HUES48 (cell line): Measurements from ENCODE around the gene FLCN.

Experiments used
- H3K27ac ChIP-seq: one replicate; pipeline ENCODE4 v1.7.0; 2013; ENCODE audit warnings: low read depth, low read length, inconsistent platforms
- H3K27me3 ChIP-seq: 2 replicates; pipeline ENCODE4 v1.6.1; 2013; ENCODE audit warnings: mild to moderate bottlenecking, low read length; ENCODE audit not compliant: control insufficient read depth, insufficient read depth
- H3K36me3 ChIP-seq: 2 replicates; pipeline ENCODE4 v1.6.1; 2013; ENCODE audit warnings: low read length; ENCODE audit not compliant: control insufficient read depth, insufficient read depth
- H3K4me1 ChIP-seq: 2 replicates; pipeline ENCODE4 v1.6.1; 2013; ENCODE audit warnings: mild to moderate bottlenecking, low read length; ENCODE audit not compliant: control insufficient read depth, insufficient read depth
- H3K4me3 ChIP-seq: 2 replicates; pipeline ENCODE4 v1.5.1; 2013; ENCODE audit warnings: mild to moderate bottlenecking, low read depth, low read length
- H3K9ac ChIP-seq: 2 replicates; pipeline ENCODE4 v1.6.1; 2013; ENCODE audit warnings: mild to moderate bottlenecking, low read depth, low read length, moderate library complexity
- H3K9me3 ChIP-seq: 2 replicates; pipeline ENCODE4 v1.6.1; 2013; ENCODE audit warnings: low read length; ENCODE audit not compliant: control insufficient read depth, insufficient read depth

FLCN gene

DNA sequence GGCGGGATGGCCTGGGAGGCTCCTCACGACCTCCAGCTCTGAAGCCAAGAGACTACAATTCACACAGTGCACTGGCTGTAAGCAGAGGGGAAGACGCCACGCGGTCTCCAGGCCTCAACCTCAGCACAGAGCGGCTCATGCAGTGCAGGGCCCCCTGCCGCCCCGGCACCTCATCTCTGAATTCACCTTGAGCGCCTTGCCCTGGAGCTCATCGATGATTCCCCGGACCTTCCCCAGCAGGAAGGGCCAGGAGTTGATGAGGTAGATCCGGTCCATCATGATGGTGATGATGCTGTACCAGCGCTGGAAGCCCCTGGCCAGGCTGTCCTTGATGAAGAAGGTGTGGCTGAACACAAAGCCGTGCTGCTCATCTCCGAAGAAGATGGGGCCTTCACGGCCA lies 13.2 kb downstream of the FLCN start:
- Histone ChIP-seq H3K36me3 (peaks cover 95% of the 10 kb centered on the region), H3K27me3 (no peaks in the 10 kb centered on the region), H3K9me3 (no peaks in the 10 kb centered on the region), H3K4me1 (no peaks in the 10 kb centered on the region), H3K27ac (no peak overlapping the region), H3K4me3 (no peak overlapping the region), H3K9ac (no peak overlapping the region)

DNA sequence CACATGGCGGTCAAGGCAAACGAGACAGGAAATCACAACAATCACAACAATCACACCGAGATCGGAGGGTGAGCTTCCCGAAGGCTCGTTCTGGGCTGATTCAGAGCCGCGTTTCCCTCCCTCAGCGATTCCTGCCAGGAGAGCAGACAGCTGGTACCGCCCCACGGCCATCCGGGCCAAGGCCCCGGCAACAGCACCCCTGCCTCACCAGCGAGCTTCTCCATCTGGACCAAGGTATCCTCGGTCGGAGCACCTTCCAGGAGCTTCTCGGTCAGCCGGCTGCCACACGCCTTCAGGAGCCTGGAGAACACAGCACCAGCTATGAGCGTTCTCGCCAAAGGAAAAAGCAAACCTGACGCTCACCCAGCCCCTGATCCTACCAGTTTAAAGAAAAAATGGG lies 15.6 kb downstream of the FLCN start:
- Histone ChIP-seq H3K36me3 (peaks cover 95% of the 10 kb centered on the region), H3K9me3 (no peaks in the 10 kb centered on the region), H3K27ac (no peak overlapping the region), H3K4me3 (no peak overlapping the region), H3K4me1 (no peaks in the 10 kb centered on the region), H3K27me3 (no peaks in the 10 kb centered on the region), H3K9ac (no peak overlapping the region)

DNA sequence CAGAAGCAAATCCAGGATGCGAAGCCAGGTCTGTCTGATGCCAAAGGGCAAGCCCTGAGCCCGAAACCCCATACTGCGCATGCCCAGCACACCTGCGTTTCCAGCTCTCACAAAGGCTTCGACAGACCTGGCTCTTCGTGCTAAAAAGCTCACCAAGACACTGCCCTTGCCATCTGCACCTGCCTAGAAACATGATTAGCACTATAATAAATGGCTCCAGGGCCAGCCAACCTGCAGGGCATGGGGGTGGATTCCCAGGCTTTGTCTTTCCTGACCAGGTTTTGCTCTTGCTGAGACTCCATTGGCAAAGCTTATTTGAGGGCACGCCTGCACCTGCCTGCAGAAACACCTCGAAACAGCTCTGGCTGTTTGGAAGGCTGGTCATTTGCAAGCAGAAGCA lies 16.4 kb downstream of the FLCN start:
- Histone ChIP-seq H3K27ac (no peak overlapping the region), H3K4me3 (no peak overlapping the region), H3K9ac (no peak overlapping the region), H3K36me3 (peaks cover 95% of the 10 kb centered on the region), H3K27me3 (no peaks in the 10 kb centered on the region), H3K4me1 (no peaks in the 10 kb centered on the region), H3K9me3 (no peaks in the 10 kb centered on the region)

DNA sequence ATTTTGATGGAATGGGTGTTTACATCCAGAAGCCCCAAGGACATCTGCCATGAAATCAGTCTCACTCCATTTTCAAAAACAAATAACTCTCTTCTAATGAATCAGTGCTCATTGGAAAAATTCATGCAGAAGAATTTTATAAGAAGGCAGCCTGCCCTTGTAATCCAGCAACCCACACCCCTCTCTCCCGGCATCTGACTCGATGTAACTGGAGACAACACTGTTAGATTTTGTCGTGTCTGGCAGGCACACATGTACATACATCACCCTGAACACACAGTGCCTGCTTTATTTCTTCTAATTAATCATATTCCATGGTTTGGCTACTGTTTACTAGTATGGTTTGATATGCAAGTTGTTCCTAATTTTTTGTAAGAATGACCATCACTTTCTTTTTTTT lies 19.0 kb downstream of the FLCN start:
- no peaks in the 10 kb centered on the region for H3K9me3 ChIP-seq
- H3K4me3 ChIP-seq, result no peak overlapping the region
- no peak overlapping the region for H3K27ac ChIP-seq
- no peaks in the 10 kb centered on the region for H3K27me3 ChIP-seq
- peaks cover 92% of the 10 kb centered on the region for H3K36me3 ChIP-seq
- no peak overlapping the region for H3K9ac ChIP-seq
- no peaks in the 10 kb centered on the region for H3K4me1 ChIP-seq

DNA sequence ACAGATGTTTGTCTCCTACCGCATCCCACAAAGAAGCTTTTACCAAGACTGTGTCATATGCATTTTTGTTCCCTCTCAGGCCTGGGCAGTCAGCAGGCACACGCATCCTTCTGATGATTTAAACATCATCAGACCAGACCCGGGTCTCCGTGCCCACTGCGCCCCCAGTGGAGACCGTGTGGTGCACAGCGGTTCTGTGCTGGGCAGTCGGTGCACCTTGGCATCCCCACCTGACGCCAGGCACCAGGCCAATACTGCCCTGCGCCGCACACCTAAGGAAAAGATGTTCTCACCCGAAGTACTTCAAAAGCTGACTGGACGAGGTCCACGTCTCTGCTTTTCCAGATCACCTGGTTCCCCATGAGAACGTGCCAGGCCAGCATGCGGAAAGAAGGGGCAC lies 20.2 kb downstream of the FLCN start:
- Histone ChIP-seq H3K27me3 (no peaks in the 10 kb centered on the region), H3K4me1 (no peaks in the 10 kb centered on the region), H3K27ac (no peak overlapping the region), H3K4me3 (no peak overlapping the region), H3K36me3 (peaks cover 84% of the 10 kb centered on the region), H3K9ac (no peak overlapping the region), H3K9me3 (no peaks in the 10 kb centered on the region)

DNA sequence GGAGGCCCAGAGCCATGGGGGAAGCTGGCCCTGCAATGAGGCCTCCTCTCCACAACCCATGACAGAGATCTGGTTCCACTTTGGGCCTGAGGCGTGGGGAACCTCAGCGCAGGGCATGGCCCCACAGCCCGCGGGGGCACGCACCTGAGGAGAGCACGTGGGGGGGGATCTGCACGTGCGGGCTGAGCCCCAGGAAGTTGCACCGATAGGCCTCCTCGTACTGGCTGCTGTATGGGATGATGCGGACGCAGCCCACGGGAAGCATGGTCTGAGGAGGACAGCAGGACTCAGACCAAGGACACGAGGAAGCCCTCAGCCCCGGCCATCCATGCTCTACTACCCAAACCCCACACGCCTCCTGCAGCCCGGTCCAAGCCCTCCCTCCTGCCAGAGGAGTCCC lies 20.7 kb downstream of the FLCN start:
- H3K36me3 ChIP-seq, result peaks cover 79% of the 10 kb centered on the region

DNA sequence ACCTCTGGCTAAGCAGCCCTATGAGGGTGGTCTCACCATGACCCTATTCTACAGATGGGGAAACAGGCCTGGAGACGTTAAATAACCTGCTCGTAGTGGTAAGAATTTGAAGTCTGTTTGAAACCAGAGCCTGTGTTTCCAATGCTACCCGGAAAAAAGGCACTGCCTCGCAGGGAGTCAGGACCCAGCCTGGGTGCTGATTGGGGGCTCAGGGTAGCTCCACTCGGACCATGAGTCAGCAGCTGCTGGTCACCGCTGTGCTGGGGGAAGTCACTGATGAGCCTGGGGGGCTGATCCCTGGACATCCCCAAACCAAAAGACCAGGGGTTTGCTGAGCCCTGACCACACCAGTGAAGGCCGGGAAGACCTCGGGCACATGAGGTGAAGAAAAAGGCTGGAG lies 21.4 kb downstream of the FLCN start:
- no peaks in the 10 kb centered on the region for H3K27me3 ChIP-seq
- peaks cover 72% of the 10 kb centered on the region for H3K36me3 ChIP-seq
- no peak overlapping the region for H3K9ac ChIP-seq
- no peaks in the 10 kb centered on the region for H3K4me1 ChIP-seq
- no peaks in the 10 kb centered on the region for H3K9me3 ChIP-seq
- no peak overlapping the region for H3K27ac ChIP-seq
- H3K4me3 ChIP-seq, result no peak overlapping the region

More for the DNA sequence above, 20.7 kb downstream of the FLCN start:
- Histone ChIP-seq H3K4me3 (no peak overlapping the region), H3K27ac (no peak overlapping the region), H3K4me1 (no peaks in the 10 kb centered on the region), H3K9ac (no peak overlapping the region), H3K9me3 (no peaks in the 10 kb centered on the region), H3K27me3 (no peaks in the 10 kb centered on the region)

DNA sequence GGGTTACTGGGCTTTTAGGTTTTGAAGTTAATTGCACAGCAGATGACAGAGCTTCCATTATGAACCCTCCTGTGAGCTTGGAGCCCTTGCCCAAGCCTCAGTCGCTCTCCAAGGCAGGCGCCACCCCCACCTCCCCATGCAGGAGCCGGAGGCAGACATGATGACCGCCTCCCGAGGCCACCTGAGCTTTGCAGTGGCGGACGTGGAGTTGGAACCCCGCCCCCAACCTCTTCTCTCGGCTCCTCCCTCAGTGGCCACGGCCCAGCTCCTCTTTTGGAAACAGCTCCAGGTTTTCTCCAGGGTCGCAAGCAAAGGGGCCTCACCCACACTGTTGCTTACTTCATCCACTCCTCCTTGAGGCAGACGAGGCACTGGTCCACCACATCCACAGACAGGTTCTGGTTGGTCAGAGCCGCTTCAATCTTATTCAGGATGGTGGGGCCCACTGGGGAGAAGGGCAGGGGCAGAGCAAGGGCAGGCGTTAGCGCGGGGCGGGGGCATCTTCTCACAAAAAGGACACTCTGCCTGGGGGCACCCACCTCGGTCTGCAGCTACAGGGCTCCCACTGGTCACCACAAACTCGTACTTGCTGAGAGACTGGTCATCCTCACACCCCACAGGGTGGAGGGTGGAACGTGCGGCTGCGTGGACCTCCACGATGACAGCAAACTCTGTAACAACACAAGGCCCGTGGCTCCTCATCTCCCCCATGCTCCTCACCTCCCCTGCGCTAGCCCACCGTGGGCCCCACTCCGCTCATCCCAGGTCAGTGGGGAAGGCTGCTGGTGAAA lies 22.1 kb downstream of the FLCN start:
- H3K4me3 ChIP-seq, result no peak overlapping the region
- no peak overlapping the region for H3K9ac ChIP-seq
- no peaks in the 10 kb centered on the region for H3K27me3 ChIP-seq

DNA sequence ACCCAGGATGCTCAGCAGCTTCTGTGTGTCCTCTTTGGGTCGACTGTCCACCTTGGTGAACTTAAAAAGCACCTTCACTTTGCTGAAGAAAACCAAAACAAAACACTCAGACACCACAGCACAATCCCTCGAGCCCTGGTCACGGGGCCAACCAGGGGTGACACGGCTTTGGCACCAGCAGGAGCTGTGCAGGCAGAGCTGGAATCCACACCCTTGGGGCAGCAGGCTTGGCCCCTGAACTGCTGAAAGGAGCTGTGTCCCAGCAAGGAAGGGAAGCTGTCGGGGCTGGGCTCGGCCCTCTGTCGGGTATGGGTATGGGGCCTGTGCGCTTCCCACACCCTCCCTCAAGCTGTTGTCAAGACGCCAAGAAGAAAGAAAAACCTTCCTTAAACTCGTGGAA lies 23.2 kb downstream of the FLCN start:
- no peaks in the 10 kb centered on the region for H3K27me3 ChIP-seq
- H3K9me3 ChIP-seq, result no peaks in the 10 kb centered on the region
- peaks cover 58% of the 10 kb centered on the region for H3K36me3 ChIP-seq
- H3K4me3 ChIP-seq, result no peak overlapping the region
- no peak overlapping the region for H3K27ac ChIP-seq
- no peak overlapping the region for H3K9ac ChIP-seq
- no peaks in the 10 kb centered on the region for H3K4me1 ChIP-seq

More for the DNA sequence above, 22.1 kb downstream of the FLCN start:
- Histone ChIP-seq H3K9me3 (no peaks in the 10 kb centered on the region), H3K36me3 (peaks cover 65% of the 10 kb centered on the region), H3K27ac (no peak overlapping the region), H3K4me1 (no peaks in the 10 kb centered on the region)

DNA sequence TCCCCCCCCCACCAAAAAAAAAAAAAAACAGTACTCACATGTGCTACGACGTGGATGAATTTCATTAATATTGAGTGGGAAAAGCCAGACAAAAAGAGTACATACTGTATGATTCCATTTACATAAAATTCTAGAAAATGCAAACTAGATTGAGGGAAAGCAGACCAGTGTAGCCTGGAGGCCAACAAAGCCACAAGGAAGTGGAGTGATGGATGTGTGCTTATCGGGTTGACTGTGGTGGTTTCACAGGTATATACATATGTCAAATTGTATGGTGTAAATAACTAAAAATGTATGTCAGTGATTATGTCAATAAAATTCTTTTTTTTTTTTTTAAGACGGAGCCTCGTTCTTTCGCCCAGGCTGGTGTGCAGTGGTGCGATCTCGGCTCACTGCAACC lies 29.0 kb downstream of the FLCN start:
- no peak overlapping the region for H3K9ac ChIP-seq
- H3K4me1 ChIP-seq, result no peaks in the 10 kb centered on the region
- H3K27ac ChIP-seq, result no peak overlapping the region
- H3K36me3 ChIP-seq, result peaks cover 4% of the 10 kb centered on the region
- no peak overlapping the region for H3K4me3 ChIP-seq
- no peaks in the 10 kb centered on the region for H3K9me3 ChIP-seq
- no peaks in the 10 kb centered on the region for H3K27me3 ChIP-seq

DNA sequence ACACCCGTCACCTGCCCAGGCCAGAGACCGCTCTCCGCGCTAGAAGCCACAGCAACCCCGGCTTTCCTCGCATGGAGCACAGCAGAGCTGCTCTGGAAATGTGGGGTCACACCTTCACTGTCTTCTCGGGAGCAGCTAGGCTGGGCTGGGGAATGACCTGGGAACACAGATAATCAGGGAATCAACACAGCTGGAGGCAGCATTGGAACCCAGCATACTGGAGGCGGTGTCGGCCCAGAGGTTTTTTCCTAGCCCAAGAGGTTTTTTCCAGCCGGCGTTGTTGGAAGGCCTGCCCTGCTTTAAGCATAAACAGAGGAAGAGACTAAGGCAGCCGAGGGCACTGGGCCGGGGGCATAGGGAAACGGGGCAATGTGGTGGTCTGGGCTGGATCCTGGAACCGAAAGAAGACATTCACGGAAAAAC lies 30.0 kb downstream of the FLCN start:
- no peaks in the 10 kb centered on the region for H3K4me1 ChIP-seq
- H3K36me3 ChIP-seq, result no peaks in the 10 kb centered on the region; the same call in 1 of the 2 replicates
- H3K27ac ChIP-seq, result no peak overlapping the region
- H3K9ac ChIP-seq, result no peak overlapping the region
- no peaks in the 10 kb centered on the region for H3K9me3 ChIP-seq
- H3K4me3 ChIP-seq, result no peak overlapping the region
- no peaks in the 10 kb centered on the region for H3K27me3 ChIP-seq
